Activated naive CD8-positive, alpha-beta T cell treated with anti-CD3 and anti-CD28 coated beads, Interleukin-2, amount 50 U/mL, for 24 hours (primary cell): ENCODE results near the gene CRMP1.

Source experiments
- ATAC-seq: fragments of 150-1000 bp; cut with Tn5 transposase; one replicate; pipeline ENCODE4 v1.10.0; 2021
- DNase-seq: peaks from one replicate; pipeline ENCODE4 v3.0.0; 2021
- H3K27ac Mint-ChIP-seq: one replicate; pipeline ENCODE4 v1.8.0; 2021; ENCODE audit warnings: mild to moderate bottlenecking, mixed read lengths
- H3K27me3 Mint-ChIP-seq: one replicate; pipeline ENCODE4 v1.8.0; 2021; ENCODE audit warnings: mixed read lengths
- H3K36me3 Mint-ChIP-seq: one replicate; pipeline ENCODE4 v1.8.0; 2021; ENCODE audit warnings: low read depth, mixed read lengths
- H3K4me1 Mint-ChIP-seq: one replicate; pipeline ENCODE4 v1.8.0; 2021; ENCODE audit warnings: mixed read lengths
- H3K4me3 Mint-ChIP-seq: one replicate; pipeline ENCODE4 v1.8.0; 2021; ENCODE audit warnings: mild to moderate bottlenecking, moderate library complexity, mixed read lengths
- H3K9me3 Mint-ChIP-seq: one replicate; pipeline ENCODE4 v1.8.0; 2021; ENCODE audit warnings: mixed read lengths

CRMP1 gene

DNA sequence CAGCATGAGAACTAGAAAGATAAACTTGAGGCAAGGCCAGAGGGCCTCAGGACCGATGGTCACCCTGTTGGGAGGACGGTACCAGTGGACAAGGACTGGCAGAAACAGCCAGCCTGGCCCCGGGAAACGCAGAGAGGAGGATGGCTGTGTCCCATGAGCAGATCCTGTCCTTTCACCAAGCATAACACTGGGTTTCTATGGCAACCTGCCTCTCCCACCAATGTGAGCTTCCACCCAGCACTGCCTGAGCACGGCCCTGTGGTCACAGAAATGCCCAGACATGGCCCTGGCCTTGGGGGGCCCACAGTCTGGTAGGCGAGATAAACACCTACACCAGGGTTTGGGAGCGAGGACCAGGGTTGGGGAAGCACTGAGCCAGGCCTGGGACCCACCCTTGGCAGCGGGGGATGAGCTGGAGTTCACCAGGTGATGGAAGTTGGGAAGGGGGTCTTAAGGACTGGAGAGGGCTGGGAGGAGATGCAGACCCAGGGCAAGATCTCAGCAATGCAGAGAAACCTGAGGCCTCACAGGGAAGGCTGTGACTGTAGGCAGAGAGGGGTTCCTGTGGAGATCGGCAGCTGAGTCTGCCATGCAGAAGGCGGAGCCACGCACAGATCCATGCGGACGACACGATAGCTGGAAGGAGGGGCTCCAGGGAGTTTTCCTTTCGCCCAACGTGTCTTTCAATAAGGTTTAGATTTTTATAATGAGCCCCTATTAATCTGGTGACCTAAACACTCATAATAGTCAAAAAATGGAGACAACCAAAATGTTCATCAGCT is 32.7 kb upstream of the CRMP1 start:
- no peak for ATAC-seq
- Mint-ChIP-seq H3K9me3 (no peaks in the 10 kb centered on the region), H3K27ac (no peak overlapping the region), H3K4me3 (no peak overlapping the region), H3K36me3 (no peaks in the 10 kb centered on the region), H3K27me3 (peaks cover 3% of the 10 kb centered on the region), H3K4me1 (no peaks in the 10 kb centered on the region)
- no peak for DNase-seq

DNA sequence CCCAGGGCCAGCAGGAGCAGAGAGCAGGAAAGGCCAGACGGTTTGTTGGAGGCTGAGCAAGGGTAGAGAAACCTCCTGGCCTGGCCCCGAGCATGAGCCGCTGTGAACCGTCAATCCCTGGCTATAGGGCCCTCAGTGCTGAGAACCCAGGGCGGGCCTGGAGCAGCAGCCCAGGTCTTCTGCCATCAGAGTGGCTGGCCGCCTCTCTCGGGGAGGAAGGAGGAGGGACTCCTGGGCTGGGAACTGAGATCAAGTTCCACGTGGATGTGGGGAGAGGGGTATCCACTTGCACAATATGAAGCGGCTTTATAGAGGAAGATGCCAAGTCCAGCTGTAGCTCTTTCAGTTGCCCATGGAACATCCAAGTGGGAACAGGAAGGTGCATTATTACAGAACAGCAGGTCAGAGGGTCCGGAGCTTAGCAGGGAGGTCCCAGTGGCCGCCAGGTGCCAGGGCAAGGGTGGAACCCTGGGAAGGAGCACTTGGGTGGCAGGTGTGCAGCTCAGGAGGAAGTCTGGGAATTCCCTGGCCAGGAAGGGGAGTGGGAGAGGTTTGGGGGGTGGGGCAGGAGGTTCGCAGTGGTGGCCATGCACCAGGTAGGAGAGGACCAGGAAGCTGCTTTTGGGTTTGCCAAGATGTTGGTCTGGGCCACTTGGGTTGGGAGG is 31.7 kb upstream of the CRMP1 start:
- no peak for ATAC-seq
- peaks cover 8% of the 10 kb centered on the region for H3K27me3 Mint-ChIP-seq
- H3K36me3 Mint-ChIP-seq = no peaks in the 10 kb centered on the region
- DNase-seq = no peak
- H3K27ac Mint-ChIP-seq = no peak overlapping the region
- no peak overlapping the region for H3K4me3 Mint-ChIP-seq
- no peaks in the 10 kb centered on the region for H3K9me3 Mint-ChIP-seq
- H3K4me1 Mint-ChIP-seq = no peaks in the 10 kb centered on the region

DNA sequence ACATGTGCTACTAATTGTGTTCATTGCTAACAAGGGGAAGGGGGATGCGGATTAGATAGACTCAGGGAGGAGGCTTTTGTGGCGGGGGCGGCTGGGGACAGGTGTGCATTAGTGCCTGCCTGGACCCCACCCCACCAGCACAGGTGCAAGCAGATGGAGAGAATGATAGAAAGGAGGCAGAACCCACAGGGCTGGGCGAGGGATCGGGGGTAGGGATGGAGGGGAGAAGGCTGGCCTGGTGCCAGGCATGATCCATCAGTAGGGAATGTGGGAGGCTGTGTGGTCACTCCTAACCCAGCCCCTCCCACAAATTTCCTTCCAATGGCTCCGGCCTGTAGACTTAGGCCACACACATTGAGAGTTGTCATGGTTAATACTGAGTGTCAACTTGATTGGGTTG is 30.5 kb upstream of the CRMP1 start:
- ATAC-seq (no peak), DNase-seq (no peak)
- no peaks in the 10 kb centered on the region for H3K9me3 Mint-ChIP-seq
- H3K36me3 Mint-ChIP-seq = no peaks in the 10 kb centered on the region
- H3K27me3 Mint-ChIP-seq = peaks cover 8% of the 10 kb centered on the region
- no peak overlapping the region for H3K27ac Mint-ChIP-seq
- no peaks in the 10 kb centered on the region for H3K4me1 Mint-ChIP-seq
- H3K4me3 Mint-ChIP-seq = no peak overlapping the region

DNA sequence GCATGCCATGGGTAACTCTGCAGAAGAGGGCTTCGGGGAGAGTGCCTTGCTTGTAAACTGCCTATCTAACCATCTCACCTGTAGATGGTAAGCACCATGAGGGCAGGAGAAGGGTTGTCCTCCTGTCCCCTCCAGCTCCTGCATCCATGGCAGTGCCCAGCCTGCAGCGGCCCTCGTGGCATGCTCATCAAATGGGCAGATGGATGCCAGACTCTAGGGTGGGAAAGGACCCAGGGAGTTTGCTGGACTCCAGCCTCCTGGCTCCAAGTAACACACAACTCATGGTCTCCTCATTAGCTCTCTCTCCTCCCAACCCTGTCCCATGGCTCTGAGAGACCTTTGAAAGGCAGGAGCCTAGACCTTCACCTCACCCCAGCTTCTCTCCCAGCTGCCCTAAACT is 29.7 kb upstream of the CRMP1 start:
- no peaks in the 10 kb centered on the region for H3K9me3 Mint-ChIP-seq
- ATAC-seq (no peak), DNase-seq (no peak)
- no peak overlapping the region for H3K27ac Mint-ChIP-seq
- H3K4me3 Mint-ChIP-seq = no peak overlapping the region
- no peaks in the 10 kb centered on the region for H3K4me1 Mint-ChIP-seq
- no peaks in the 10 kb centered on the region for H3K36me3 Mint-ChIP-seq
- peaks cover 8% of the 10 kb centered on the region for H3K27me3 Mint-ChIP-seq

DNA sequence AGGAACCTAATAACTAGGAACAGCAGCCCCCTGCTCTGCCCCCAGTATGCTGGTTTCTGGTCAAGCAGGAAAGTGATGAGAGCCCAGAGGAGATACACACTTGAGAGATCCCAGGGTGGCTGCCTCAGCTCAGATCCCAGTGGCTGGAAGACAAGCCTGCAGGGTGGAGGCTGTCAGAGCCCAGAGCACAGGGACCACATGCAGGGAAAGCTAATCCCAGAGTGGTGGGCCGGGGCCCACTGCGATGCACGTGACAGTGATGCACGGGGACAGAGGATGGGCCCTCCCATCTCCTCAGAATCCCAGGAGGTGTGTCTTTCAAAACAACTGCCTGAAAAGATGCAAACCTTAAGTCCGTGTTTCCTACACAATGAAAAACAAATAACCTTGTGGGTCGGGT is 29.1 kb upstream of the CRMP1 start:
- DNase-seq = no peak
- Mint-ChIP-seq H3K27ac (no peak overlapping the region), H3K4me3 (no peak overlapping the region), H3K36me3 (no peaks in the 10 kb centered on the region), H3K9me3 (no peaks in the 10 kb centered on the region), H3K4me1 (no peaks in the 10 kb centered on the region), H3K27me3 (peaks cover 8% of the 10 kb centered on the region)
- ATAC-seq = no peak

- H3K36me3 Mint-ChIP-seq = no peaks in the 10 kb centered on the region
- H3K27me3 Mint-ChIP-seq = peaks cover 8% of the 10 kb centered on the region
- no peak overlapping the region for H3K27ac Mint-ChIP-seq
- H3K4me3 Mint-ChIP-seq = no peak overlapping the region
- DNase-seq (no peak), ATAC-seq (no peak)
- H3K4me1 Mint-ChIP-seq = no peaks in the 10 kb centered on the region
- H3K9me3 Mint-ChIP-seq = no peaks in the 10 kb centered on the region
These were observed 28.5 kb upstream of the CRMP1 start for GRCh38 chr4:5921101-5921980.

- Mint-ChIP-seq H3K9me3 (no peaks in the 10 kb centered on the region), H3K4me3 (no peak overlapping the region), H3K36me3 (no peaks in the 10 kb centered on the region), H3K4me1 (no peaks in the 10 kb centered on the region), H3K27ac (no peak overlapping the region), H3K27me3 (peaks cover 8% of the 10 kb centered on the region)
- no peak for DNase-seq
- ATAC-seq = no peak
These were observed 26.7 kb upstream of the CRMP1 start for GRCh38 chr4:5919571-5919970.

DNA sequence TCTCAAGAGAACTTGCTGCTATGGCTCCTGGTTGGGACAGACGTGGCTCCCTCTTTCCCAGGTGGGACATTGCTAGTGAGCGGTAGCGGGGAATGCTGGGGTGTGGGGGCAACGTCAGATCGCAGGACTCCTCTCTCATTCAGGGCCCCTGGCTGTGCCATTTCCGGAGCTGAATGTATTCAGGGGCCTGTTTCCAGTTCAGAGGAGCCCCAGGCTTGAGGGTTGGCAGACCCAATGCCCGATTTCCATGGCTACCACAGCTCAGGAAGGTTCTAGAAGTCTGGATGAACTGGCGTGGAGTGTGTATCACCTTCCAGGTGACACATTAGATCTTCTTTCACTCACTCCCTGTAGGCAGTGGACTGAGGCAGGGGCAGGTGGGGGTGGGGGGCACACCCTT is 26.2 kb upstream of the CRMP1 start:
- DNase-seq = no peak
- ATAC-seq = no peak
- Mint-ChIP-seq H3K36me3 (no peaks in the 10 kb centered on the region), H3K4me1 (no peaks in the 10 kb centered on the region), H3K9me3 (no peaks in the 10 kb centered on the region), H3K27ac (no peak overlapping the region), H3K4me3 (no peak overlapping the region), H3K27me3 (peaks cover 8% of the 10 kb centered on the region)

- Mint-ChIP-seq H3K27me3 (peaks cover 8% of the 10 kb centered on the region), H3K36me3 (no peaks in the 10 kb centered on the region), H3K4me1 (no peaks in the 10 kb centered on the region), H3K9me3 (no peaks in the 10 kb centered on the region), H3K27ac (no peak overlapping the region), H3K4me3 (no peak overlapping the region)
- ATAC-seq = no peak
- no peak for DNase-seq
These were observed 25.6 kb upstream of the CRMP1 start for GRCh38 chr4:5918331-5918985.

DNA sequence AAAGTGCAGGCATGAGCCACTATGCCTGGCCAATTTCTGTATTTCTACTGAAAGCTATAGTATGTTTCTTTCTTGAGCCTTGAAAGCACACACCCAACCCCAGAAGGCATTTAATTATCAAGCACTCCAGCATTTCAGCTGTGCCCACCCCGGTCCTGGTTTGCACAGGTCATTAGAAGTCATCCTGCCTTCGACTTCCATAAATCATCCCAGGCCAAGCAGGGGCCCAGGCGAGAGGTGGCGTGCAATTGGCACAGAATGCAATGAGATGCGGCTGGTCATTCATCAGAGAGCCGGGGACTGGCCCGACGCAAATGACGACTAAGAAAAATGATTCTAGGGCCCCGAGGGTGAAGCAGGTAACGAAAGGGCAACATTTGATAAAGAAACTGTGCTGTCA is 24.8 kb upstream of the CRMP1 start:
- no peak for ATAC-seq
- H3K27ac Mint-ChIP-seq = no peak overlapping the region
- H3K9me3 Mint-ChIP-seq = no peaks in the 10 kb centered on the region
- DNase-seq = no peak
- H3K36me3 Mint-ChIP-seq = no peaks in the 10 kb centered on the region
- peaks cover 7% of the 10 kb centered on the region for H3K27me3 Mint-ChIP-seq
- H3K4me1 Mint-ChIP-seq = no peaks in the 10 kb centered on the region
- no peak overlapping the region for H3K4me3 Mint-ChIP-seq

GRCh38 chr4:5916229-5916628 is 23.3 kb upstream of the CRMP1 start:
- H3K27me3 Mint-ChIP-seq = peaks cover 8% of the 10 kb centered on the region
- peaks cover 2% of the 10 kb centered on the region for H3K9me3 Mint-ChIP-seq
- no peaks in the 10 kb centered on the region for H3K4me1 Mint-ChIP-seq
- no peak overlapping the region for H3K27ac Mint-ChIP-seq
- H3K36me3 Mint-ChIP-seq = no peaks in the 10 kb centered on the region
- no peak overlapping the region for H3K4me3 Mint-ChIP-seq
- no peak for DNase-seq
- ATAC-seq = no peak

DNA sequence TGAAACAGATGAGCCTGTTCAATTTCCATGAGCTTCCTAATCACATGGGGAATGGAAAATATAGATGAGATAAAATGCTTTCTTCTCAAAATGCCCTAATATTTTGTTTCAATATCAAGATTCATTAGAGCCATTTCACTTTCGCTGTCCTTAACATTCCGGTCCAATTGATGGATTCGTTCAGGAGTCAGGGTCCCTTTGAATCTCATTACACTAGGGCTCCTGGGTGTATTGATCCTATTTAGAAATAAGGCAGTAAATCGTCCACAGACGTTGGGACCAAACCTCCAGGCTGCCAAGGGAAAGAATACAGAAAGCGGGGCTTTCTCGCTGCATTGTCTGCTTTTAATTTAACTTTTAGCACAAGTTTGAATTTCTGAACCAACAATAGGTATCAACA is 20.6 kb upstream of the CRMP1 start:
- peaks cover 12% of the 10 kb centered on the region for H3K9me3 Mint-ChIP-seq
- DNase-seq = no peak
- peaks cover 5% of the 10 kb centered on the region for H3K27me3 Mint-ChIP-seq
- no peaks in the 10 kb centered on the region for H3K4me1 Mint-ChIP-seq
- ATAC-seq = no peak
- H3K4me3 Mint-ChIP-seq = no peak overlapping the region
- no peaks in the 10 kb centered on the region for H3K36me3 Mint-ChIP-seq
- no peak overlapping the region for H3K27ac Mint-ChIP-seq

GRCh38 chr4:5912614-5913019 is 19.7 kb upstream of the CRMP1 start:
- H3K36me3 Mint-ChIP-seq = no peaks in the 10 kb centered on the region
- H3K4me1 Mint-ChIP-seq = no peaks in the 10 kb centered on the region
- H3K27ac Mint-ChIP-seq = no peak overlapping the region
- H3K4me3 Mint-ChIP-seq = no peak overlapping the region
- ATAC-seq = no peak
- peaks cover 5% of the 10 kb centered on the region for H3K27me3 Mint-ChIP-seq
- DNase-seq = no peak
- peaks cover 13% of the 10 kb centered on the region for H3K9me3 Mint-ChIP-seq

- ATAC-seq (no peak), DNase-seq (no peak)
- Mint-ChIP-seq H3K36me3 (no peaks in the 10 kb centered on the region), H3K27ac (no peak overlapping the region), H3K9me3 (peaks cover 21% of the 10 kb centered on the region), H3K4me3 (no peak overlapping the region), H3K27me3 (peaks cover 19% of the 10 kb centered on the region), H3K4me1 (no peaks in the 10 kb centered on the region)
These were observed 16.1 kb upstream of the CRMP1 start for GRCh38 chr4:5908876-5909427.
